ENCODE data around the gene KIFBP.
A peak's percentile ranks its signal among the peaks of the same experiment; 100 is the strongest.
"Not testable (repeated sequence)": the region's sequence is repeated elsewhere in the genome, so short reads cannot be mapped to it uniquely, and the experiment has no call there.

KIFBP gene

GRCh38 chr10:68979738-68980137 lies 8.9 kb upstream of the KIFBP start:
- H3K4me3 Mint-ChIP-seq; H3K9me3 Mint-ChIP-seq; H3K27ac Mint-ChIP-seq; H3K27me3 Mint-ChIP-seq (ENCODE audit: low read depth): not testable (repeated sequence)
- H3K4me1 Mint-ChIP-seq (ENCODE audit: low read depth) = peaks cover 11% of the 10 kb centered on the region
- H3K36me3 Mint-ChIP-seq (ENCODE audit: low read depth) = peaks cover 43% of the 10 kb centered on the region

- H3K27me3 Mint-ChIP-seq (ENCODE audit: low read depth) = no peaks in the 10 kb centered on the region
- no peaks in the 10 kb centered on the region for H3K9me3 Mint-ChIP-seq
- peaks cover 9% of the 10 kb centered on the region for H3K4me1 Mint-ChIP-seq (ENCODE audit: low read depth)
- peaks cover 37% of the 10 kb centered on the region for H3K36me3 Mint-ChIP-seq (ENCODE audit: low read depth)
- H3K27ac Mint-ChIP-seq = no peak overlapping the region
- H3K4me3 Mint-ChIP-seq = no peak overlapping the region
Measured at GRCh38 chr10:68981074-68981473, 7.5 kb upstream of the KIFBP start.

GRCh38 chr10:68982389-68982788 lies 6.2 kb upstream of the KIFBP start:
- H3K4me1 Mint-ChIP-seq (ENCODE audit: low read depth) = peaks cover 12% of the 10 kb centered on the region
- peaks cover 36% of the 10 kb centered on the region for H3K36me3 Mint-ChIP-seq (ENCODE audit: low read depth)
- no peaks in the 10 kb centered on the region for H3K9me3 Mint-ChIP-seq
- H3K27ac Mint-ChIP-seq = no peak overlapping the region
- no peak overlapping the region for H3K4me3 Mint-ChIP-seq
- no peaks in the 10 kb centered on the region for H3K27me3 Mint-ChIP-seq (ENCODE audit: low read depth)

- peaks cover 17% of the 10 kb centered on the region for H3K36me3 Mint-ChIP-seq (ENCODE audit: low read depth)
- no peak overlapping the region for H3K27ac Mint-ChIP-seq
- H3K27me3 Mint-ChIP-seq (ENCODE audit: low read depth) = no peaks in the 10 kb centered on the region
- peaks cover 23% of the 10 kb centered on the region for H3K4me1 Mint-ChIP-seq (ENCODE audit: low read depth)
- no peaks in the 10 kb centered on the region for H3K9me3 Mint-ChIP-seq
- H3K4me3 Mint-ChIP-seq = no peak overlapping the region
Measured at GRCh38 chr10:68987611-68988010, 992 bp upstream of the KIFBP start.

GRCh38 chr10:68989317-68989990 lies 851 bp downstream of the KIFBP start:
- Mint-ChIP-seq H3K4me1 (ENCODE audit: low read depth) (peaks cover 30% of the 10 kb centered on the region), H3K4me3 (peak overlapping the region; percentile 99), H3K9me3 (no peaks in the 10 kb centered on the region), H3K27ac (peak overlapping the region; percentile 77), H3K36me3 (ENCODE audit: low read depth) (peaks cover 13% of the 10 kb centered on the region), H3K27me3 (ENCODE audit: low read depth) (no peaks in the 10 kb centered on the region)

- Mint-ChIP-seq H3K27ac (peak overlapping the region; percentile 57), H3K4me3 (no peak overlapping the region)
Measured at GRCh38 chr10:68992636-68993440, 4.2 kb downstream of the KIFBP start.

GRCh38 chr10:68997211-68997610 lies 8.6 kb downstream of the KIFBP start:
- H3K4me1 Mint-ChIP-seq (ENCODE audit: low read depth) = peaks cover 25% of the 10 kb centered on the region
- peak overlapping the region; percentile 73 for H3K27ac Mint-ChIP-seq

More at GRCh38 chr10:68992636-68993440, 4.2 kb downstream of the KIFBP start:
- H3K4me1 Mint-ChIP-seq (ENCODE audit: low read depth) = peaks cover 39% of the 10 kb centered on the region
- no peaks in the 10 kb centered on the region for H3K27me3 Mint-ChIP-seq (ENCODE audit: low read depth)
- no peaks in the 10 kb centered on the region for H3K9me3 Mint-ChIP-seq
- peaks cover 10% of the 10 kb centered on the region for H3K36me3 Mint-ChIP-seq (ENCODE audit: low read depth)

GRCh38 chr10:69004821-69005220 lies 16.2 kb downstream of the KIFBP start:
- Mint-ChIP-seq H3K4me1 (ENCODE audit: low read depth) (peaks cover 5% of the 10 kb centered on the region), H3K27me3 (ENCODE audit: low read depth) (no peaks in the 10 kb centered on the region), H3K27ac (peak overlapping the region; percentile 55), H3K36me3 (ENCODE audit: low read depth) (peaks cover 5% of the 10 kb centered on the region), H3K4me3 (no peak overlapping the region), H3K9me3 (no peaks in the 10 kb centered on the region)

More at GRCh38 chr10:68997211-68997610, 8.6 kb downstream of the KIFBP start:
- Mint-ChIP-seq H3K27me3 (ENCODE audit: low read depth) (no peaks in the 10 kb centered on the region), H3K4me3 (no peak overlapping the region), H3K36me3 (ENCODE audit: low read depth) (peaks cover 8% of the 10 kb centered on the region), H3K9me3 (no peaks in the 10 kb centered on the region)

GRCh38 chr10:69005704-69006485 lies 17.3 kb downstream of the KIFBP start:
- Mint-ChIP-seq H3K27me3 (ENCODE audit: low read depth) (no peaks in the 10 kb centered on the region), H3K9me3 (no peaks in the 10 kb centered on the region), H3K27ac (no peak overlapping the region)

GRCh38 chr10:69007260-69007659 lies 18.7 kb downstream of the KIFBP start:
- no peak overlapping the region for H3K4me3 Mint-ChIP-seq
- H3K27me3 Mint-ChIP-seq (ENCODE audit: low read depth) = no peaks in the 10 kb centered on the region
- H3K4me1 Mint-ChIP-seq (ENCODE audit: low read depth) = peaks cover 3% of the 10 kb centered on the region
- H3K36me3 Mint-ChIP-seq (ENCODE audit: low read depth) = peaks cover 9% of the 10 kb centered on the region
- no peaks in the 10 kb centered on the region for H3K9me3 Mint-ChIP-seq
- H3K27ac Mint-ChIP-seq = no peak overlapping the region

More at GRCh38 chr10:69005704-69006485, 17.3 kb downstream of the KIFBP start:
- Mint-ChIP-seq H3K4me3 (no peak overlapping the region), H3K36me3 (ENCODE audit: low read depth) (peaks cover 8% of the 10 kb centered on the region), H3K4me1 (ENCODE audit: low read depth) (peaks cover 3% of the 10 kb centered on the region)

GRCh38 chr10:69009360-69009759 lies 20.8 kb downstream of the KIFBP start:
- peaks cover 20% of the 10 kb centered on the region for H3K36me3 Mint-ChIP-seq (ENCODE audit: low read depth)
- no peak overlapping the region for H3K27ac Mint-ChIP-seq

GRCh38 chr10:69010151-69010640 lies 21.6 kb downstream of the KIFBP start:
- H3K9me3 Mint-ChIP-seq = no peaks in the 10 kb centered on the region
- no peak overlapping the region for H3K4me3 Mint-ChIP-seq
- no peaks in the 10 kb centered on the region for H3K27me3 Mint-ChIP-seq (ENCODE audit: low read depth)
- H3K27ac Mint-ChIP-seq = no peak overlapping the region
- H3K4me1 Mint-ChIP-seq (ENCODE audit: low read depth) = peaks cover 12% of the 10 kb centered on the region
- H3K36me3 Mint-ChIP-seq (ENCODE audit: low read depth) = peaks cover 21% of the 10 kb centered on the region

More at GRCh38 chr10:69009360-69009759, 20.8 kb downstream of the KIFBP start:
- Mint-ChIP-seq H3K4me1 (ENCODE audit: low read depth) (peaks cover 12% of the 10 kb centered on the region), H3K4me3 (no peak overlapping the region), H3K27me3 (ENCODE audit: low read depth) (no peaks in the 10 kb centered on the region), H3K9me3 (no peaks in the 10 kb centered on the region)

GRCh38 chr10:69012778-69013177 lies 24.2 kb downstream of the KIFBP start:
- H3K4me3 Mint-ChIP-seq; H3K27ac Mint-ChIP-seq; H3K27me3 Mint-ChIP-seq (ENCODE audit: low read depth); H3K9me3 Mint-ChIP-seq: not testable (repeated sequence)
- Mint-ChIP-seq H3K4me1 (ENCODE audit: low read depth) (peaks cover 10% of the 10 kb centered on the region), H3K36me3 (ENCODE audit: low read depth) (peaks cover 27% of the 10 kb centered on the region)

- Mint-ChIP-seq H3K36me3 (ENCODE audit: low read depth) (peaks cover 26% of the 10 kb centered on the region), H3K9me3 (no peaks in the 10 kb centered on the region), H3K4me1 (ENCODE audit: low read depth) (peaks cover 10% of the 10 kb centered on the region), H3K27me3 (ENCODE audit: low read depth) (no peaks in the 10 kb centered on the region), H3K4me3 (no peak overlapping the region), H3K27ac (peak overlapping the region; percentile 1)
Measured at GRCh38 chr10:69014171-69014570, 25.6 kb downstream of the KIFBP start.
